HCT116 (cell line): Measurements from ENCODE around the gene SBF1. TPM values are rescaled to one million over a fixed set of nuclear protein-coding genes. Genes with fewer than 3 reads are reported as not detected.

Source experiments
- ATAC-seq: fragments of 200-7000 bp; cut with Tn5 transposase; 2 replicates; pipeline ENCODE4 v1.9.1; 2020; ENCODE audit warnings: mild to moderate bottlenecking, moderate library complexity
- BruUV-seq: library from RNA; stranded (reverse); fragments of 400-500 nt; replicated peaks from 2 replicates; lab custom pipeline; 2021; lab: Mats Ljungman, UMichigan
- CTCF ChIA-PET: fragments of 300-600 bp; sonication (Branson Sonifier 250); formaldehyde crosslinking; loops from one replicate; lab custom pipeline; 2021; ENCODE audit warnings: antibody characterized with exemption; lab: Charles Lee
- POLR2A ChIA-PET: fragments of 300-600, 350-600 bp; sonication (Branson Sonifier 250); formaldehyde crosslinking; loops from one replicate; lab custom pipeline; 2021; ENCODE audit warnings: antibody characterized with exemption; lab: Charles Lee
- RAD21 ChIA-PET, 2 experiments: fragments of 300-600 bp; sonication (Branson Sonifier 250); formaldehyde crosslinking; loops; one replicate each; lab custom pipeline; 2023; ENCODE audit warnings: low total read pairs in 2 of 2; ENCODE audit not compliant: uncharacterized antibody in 2 of 2, unreplicated experiment in 2 of 2, low non-redundant PET in 1 of 2; lab: Charles Lee
- DNase-seq: peaks from one replicate; pipeline ENCODE4 v3.0.0-alpha.2; 2010; ENCODE audit warnings: low read depth, low spot score
- H2AFZ ChIP-seq: fragments of 200-600 bp; shearing (Covaris generic), sonication (generic); 2 replicates; pipeline ENCODE4 v1.6.1; 2017; ENCODE audit warnings: low read depth, mixed run types, mixed read lengths, antibody characterized with exemption, low read length; ENCODE audit not compliant: poor library complexity, severe bottlenecking
- H3K27ac ChIP-seq: 2 replicates; pipeline ENCODE4 v1.5.1; 2012; ENCODE audit warnings: low read depth, low read length
- H3K27me3 ChIP-seq: fragments of 200-600 bp; sonication (generic); 2 replicates; pipeline ENCODE4 v1.6.1; 2016; ENCODE audit warnings: mixed run types, low read length, mixed read lengths; ENCODE audit not compliant: insufficient read depth
- H3K36me3 ChIP-seq, 2 experiments: fragments of 200-500 bp in 1 of 2; fragments of 200-600 bp in 1 of 2; sonication (Bioruptor generic) in 1 of 2; sonication (generic) in 1 of 2; 2 replicates each; pipeline versions ENCODE4 v1.5.1 to v1.6.1; 2014 to 2016; ENCODE audit warnings: low read length in 2 of 2, inconsistent platforms in 1 of 2, mixed read lengths in 1 of 2, mixed run types in 1 of 2; ENCODE audit not compliant: insufficient read depth in 2 of 2, control insufficient read depth in 1 of 2
- H3K4me1 ChIP-seq, 2 experiments: fragments of 200-600 bp in 1 of 2; sonication (generic) in 1 of 2; 2 replicates each; pipeline versions ENCODE4 v1.5.1 to v1.6.1; 2012 to 2017; ENCODE audit warnings: low read length in 2 of 2, inconsistent platforms in 1 of 2, mild to moderate bottlenecking in 1 of 2, mixed read lengths in 1 of 2, mixed run types in 1 of 2, moderate library complexity in 1 of 2; ENCODE audit not compliant: insufficient read depth in 2 of 2, control insufficient read depth in 1 of 2
- H3K4me2 ChIP-seq: fragments of 200-600 bp; sonication (generic); 2 replicates; pipeline ENCODE4 v1.6.1; 2017; ENCODE audit warnings: mixed run types, low read length, mixed read lengths
- H3K4me3 ChIP-seq, 2 experiments: fragments of 200-600 bp in 1 of 2; sonication (generic) in 1 of 2; replicated peaks in 1 of 2; 2 replicates each; pipeline ENCODE4 v1.5.1; 2011 to 2016; ENCODE audit warnings: low read length in 2 of 2, control low read depth in 1 of 2, low read depth in 1 of 2, mild to moderate bottlenecking in 1 of 2, mixed read lengths in 1 of 2, mixed run types in 1 of 2
- H3K79me2 ChIP-seq: fragments of 200-600 bp; sonication (generic); 2 replicates; pipeline ENCODE4 v1.6.1; 2017; ENCODE audit warnings: mild to moderate bottlenecking, mixed run types, low read length, moderate library complexity, mixed read lengths; ENCODE audit not compliant: insufficient read depth
- H3K9ac ChIP-seq: fragments of 200-600 bp; sonication (generic); 2 replicates; pipeline ENCODE4 v1.6.1; 2016; ENCODE audit warnings: low read length, mixed read lengths
- H3K9me2 ChIP-seq: fragments of 200-600 bp; sonication (generic), shearing (Covaris generic); 2 replicates; pipeline ENCODE4 v1.6.1; 2017; ENCODE audit warnings: mixed run types, mild to moderate bottlenecking, moderate library complexity; ENCODE audit not compliant: insufficient read depth
- H3K9me3 ChIP-seq, 2 experiments: fragments of 200-500 bp in 1 of 2; fragments of 200-600 bp in 1 of 2; sonication (Bioruptor generic) in 1 of 2; sonication (generic) in 1 of 2; 2 replicates each; pipeline ENCODE4 v1.6.1; 2014 to 2017; ENCODE audit warnings: low read length in 2 of 2, mixed read lengths in 2 of 2, inconsistent platforms in 1 of 2, low read depth in 1 of 2, mild to moderate bottlenecking in 1 of 2, mixed run types in 1 of 2, moderate library complexity in 1 of 2; ENCODE audit not compliant: control insufficient read depth in 1 of 2, insufficient read depth in 1 of 2
- H4K20me1 ChIP-seq: fragments of 200-600 bp; sonication (generic), shearing (Covaris generic); 2 replicates; pipeline ENCODE4 v1.6.1; 2017; ENCODE audit warnings: mixed run types, mild to moderate bottlenecking, moderate library complexity; ENCODE audit not compliant: insufficient read depth
- CBX3 ChIP-seq: IDR thresholded peaks from 2 replicates; pipeline ENCODE4 v1.6.1; 2012; ENCODE audit warnings: low read depth
- EGR1 ChIP-seq: IDR thresholded peaks from 2 replicates; pipeline ENCODE4 v1.6.1; 2012; ENCODE audit warnings: low read depth
- ELF1 ChIP-seq: IDR thresholded peaks from 2 replicates; pipeline ENCODE4 v1.6.1; 2012; ENCODE audit warnings: low read depth, borderline replicate concordance
- EZH2phosphoT487 ChIP-seq: fragments of 200-600 bp; IDR thresholded peaks from 2 replicates; pipeline ENCODE4 v1.6.1; 2018; ENCODE audit warnings: antibody characterized with exemption, borderline replicate concordance
- JUND ChIP-seq: IDR thresholded peaks from 2 replicates; pipeline ENCODE4 v1.6.1; 2012
- POLR2A ChIP-seq: IDR thresholded peaks from 2 replicates; pipeline ENCODE4 v1.7.0; 2011; ENCODE audit warnings: borderline replicate concordance; ENCODE audit not compliant: insufficient read depth, insufficient read length; ENCODE audit errors: extremely low read depth
- SP1 ChIP-seq: IDR thresholded peaks from 2 replicates; pipeline ENCODE4 v1.6.1; 2012; ENCODE audit warnings: low read depth
- SRF ChIP-seq: IDR thresholded peaks from 2 replicates; pipeline ENCODE4 v1.6.1; 2012; ENCODE audit warnings: low read depth
- intact Hi-C: fragments of 100-400 bp; cut with micrococcal nuclease; formaldehyde crosslinking; loops from 2 replicates; pipeline ENCODE4 v1.10.0; 2022
- total RNA-seq: library from RNA; stranded (reverse); gene quantifications from one replicate; pipeline ENCODE4 v1.2.1, GENCODE V29; 2021; ENCODE audit not compliant: unreplicated experiment
- TF ChIP-seq, protein P1 (sequence below), 3 experiments: fragments of 200-600 bp in 1 of 3; sonication (generic) in 1 of 3; IDR thresholded peaks in 2 of 3; conservative IDR thresholded peaks in 1 of 3; 2 replicates each; pipeline ENCODE4 v1.5.1; 2012 to 2017; ENCODE audit warnings: low read depth in 2 of 3, low read length in 2 of 3, antibody characterized with exemption in 1 of 3, borderline replicate concordance in 1 of 3, control low read depth in 1 of 3, mild to moderate bottlenecking in 1 of 3, mixed read lengths in 1 of 3, mixed run types in 1 of 3, moderate library complexity in 1 of 3; ENCODE audit not compliant: insufficient read depth in 1 of 3

The SBF1 gene
- total RNA-seq, 1 experiment from 2014 or later, result 91.1 TPM

GRCh38 chr22:50470491-50470890 is 4.3 kb downstream of the SBF1 start:
- Histone ChIP-seq H3K4me3 (0 out of 4 replicates have a peak overlapping the region, but pooled peaks of 1 of the 2 experiments have one; percentile 3), H3K27me3 (no peaks in the 10 kb centered on the region), H3K9ac (no peak overlapping the region), H4K20me1 (peaks cover 6% of the 10 kb centered on the region; the same call in 1 of the 2 replicates), H3K4me1 (peaks cover 30 to 53% of the 10 kb centered on the region in 2 experiments), H3K9me2 (no peaks in the 10 kb centered on the region), H3K4me2 (peak overlapping the region; percentile 62), H2AFZ (no peak overlapping the region), H3K79me2 (peaks cover 61% of the 10 kb centered on the region), H3K9me3 (no peaks in the 10 kb centered on the region), H3K36me3 (peaks cover 0 to 4% of the 10 kb centered on the region in 2 experiments; a peak in 3 of 4 replicates), H3K27ac (peak overlapping the region; percentile 55; the same call in 1 of the 2 replicates)
- RAD21 ChIA-PET, result no interaction called here
- no TSS peak for BruUV-seq
- TF ChIP-seq ELF1 (no peak), SRF (no peak), JUND (no peak), POLR2A (no peak), EGR1 (no peak), EZH2phosphoT487 (no peak), CBX3 (no peak)
- intact Hi-C loops, result no loop called here
- POLR2A ChIA-PET, result no interaction called here
- CTCF ChIA-PET, result interaction anchor here (1.0 to 1.1 kb wide), 2 partner anchors 28 to 55 kb away, joined by 4 to 5 read pairs; partner anchors contain the start of gene SCO2
- DNase-seq (no peak), ATAC-seq (no peak)

- Histone ChIP-seq H3K9ac (no peak overlapping the region), H3K4me1 (peaks cover 27 to 48% of the 10 kb centered on the region in 2 experiments), H3K27ac (peak overlapping the region; percentile 55; the same call in 1 of the 2 replicates), H3K4me2 (peak overlapping the region; percentile 62), H3K9me2 (no peaks in the 10 kb centered on the region), H4K20me1 (peaks cover 6% of the 10 kb centered on the region; the same call in 1 of the 2 replicates), H3K27me3 (no peaks in the 10 kb centered on the region), H3K79me2 (peaks cover 61% of the 10 kb centered on the region), H3K4me3 (0 out of 4 replicates have a peak overlapping the region, but pooled peaks of 1 of the 2 experiments have one; percentile 3), H3K9me3 (no peaks in the 10 kb centered on the region), H2AFZ (no peak overlapping the region), H3K36me3 (peaks cover 5% of the 10 kb centered on the region in 2 experiments; a peak in 3 of 4 replicates)
- intact Hi-C loops, result no loop called here
- CTCF ChIA-PET, result interaction anchor here (1.0 to 1.1 kb wide), 2 partner anchors 29 to 56 kb away, joined by 4 to 5 read pairs; partner anchors contain the start of gene SCO2
- no TSS peak for BruUV-seq
- ATAC-seq (peak; percentile 63), DNase-seq (peak; percentile 8)
- POLR2A ChIA-PET, result no interaction called here
- TF ChIP-seq, protein P1, sequence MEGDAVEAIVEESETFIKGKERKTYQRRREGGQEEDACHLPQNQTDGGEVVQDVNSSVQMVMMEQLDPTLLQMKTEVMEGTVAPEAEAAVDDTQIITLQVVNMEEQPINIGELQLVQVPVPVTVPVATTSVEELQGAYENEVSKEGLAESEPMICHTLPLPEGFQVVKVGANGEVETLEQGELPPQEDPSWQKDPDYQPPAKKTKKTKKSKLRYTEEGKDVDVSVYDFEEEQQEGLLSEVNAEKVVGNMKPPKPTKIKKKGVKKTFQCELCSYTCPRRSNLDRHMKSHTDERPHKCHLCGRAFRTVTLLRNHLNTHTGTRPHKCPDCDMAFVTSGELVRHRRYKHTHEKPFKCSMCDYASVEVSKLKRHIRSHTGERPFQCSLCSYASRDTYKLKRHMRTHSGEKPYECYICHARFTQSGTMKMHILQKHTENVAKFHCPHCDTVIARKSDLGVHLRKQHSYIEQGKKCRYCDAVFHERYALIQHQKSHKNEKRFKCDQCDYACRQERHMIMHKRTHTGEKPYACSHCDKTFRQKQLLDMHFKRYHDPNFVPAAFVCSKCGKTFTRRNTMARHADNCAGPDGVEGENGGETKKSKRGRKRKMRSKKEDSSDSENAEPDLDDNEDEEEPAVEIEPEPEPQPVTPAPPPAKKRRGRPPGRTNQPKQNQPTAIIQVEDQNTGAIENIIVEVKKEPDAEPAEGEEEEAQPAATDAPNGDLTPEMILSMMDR (IDR thresholded peaks at IDR 0.05 in 2 of 3, conservative IDR thresholded peaks at IDR 0.05 in 1 of 3; ENCODE audit: borderline replicate concordance in 1 of 3, insufficient read depth in 1 of 3, low read depth in 2 of 3, low read length in 2 of 3), result no peak
- TF ChIP-seq SP1, result peak; percentile 57
- RAD21 ChIA-PET, result no interaction called here
Measured at GRCh38 chr22:50469377-50470305, 5.2 kb downstream of the SBF1 start.
